IMR-90 (cell line): Measurements from ENCODE around the gene SEL1L3. TPM values are rescaled to one million over a fixed set of nuclear protein-coding genes. Genes with fewer than 3 reads are reported as not detected.

ENCODE experiments used
- ATAC-seq: fragments of 200-7000 bp; cut with Tn5 transposase; 2 replicates; pipeline ENCODE4 v1.9.1; 2020; ENCODE audit warnings: low read depth, mild to moderate bottlenecking, moderate library complexity
- BruUV-seq: library from RNA; stranded (reverse); fragments of 400-500 nt; replicated peaks from 2 replicates; lab custom pipeline; 2021; lab: Mats Ljungman, UMichigan
- CTCF ChIA-PET: fragments of 300-600 bp; formaldehyde crosslinking; extraction: SDS; loops from one replicate; lab custom pipeline; 2021; ENCODE audit warnings: antibody characterized with exemption; lab: Yijun Ruan, JAX
- POLR2A ChIA-PET: fragments of 300-600 bp; sonication (Branson Sonifier 250); formaldehyde crosslinking; loops from one replicate; lab custom pipeline; 2022; ENCODE audit warnings: antibody characterized with exemption; ENCODE audit not compliant: unreplicated experiment; lab: Charles Lee
- DNase-seq: peaks from one replicate; pipeline ENCODE4 v3.0.0; 2013
- H2AFZ ChIP-seq: replicated peaks from 2 replicates; pipeline ENCODE3; 2013; ENCODE audit warnings: low read length, mild to moderate bottlenecking; ENCODE audit not compliant: poor library complexity
- H2AK5ac ChIP-seq: 2 replicates; pipeline ENCODE4 v1.6.1; 2013; ENCODE audit warnings: low read depth, low read length, inconsistent platforms
- H2AK9ac ChIP-seq: replicated peaks from 2 replicates; pipeline ENCODE3; 2013; ENCODE audit warnings: mild to moderate bottlenecking, low read depth, low read length, moderate library complexity; ENCODE audit not compliant: poor library complexity
- H2BK120ac ChIP-seq: 2 replicates; pipeline ENCODE4 v1.6.1; 2013; ENCODE audit warnings: low read depth, low read length, inconsistent platforms
- H2BK15ac ChIP-seq: 3 replicates; pipeline ENCODE4 v1.6.1; 2013; ENCODE audit warnings: low read depth, low read length, inconsistent platforms
- H2BK20ac ChIP-seq: 2 replicates; pipeline ENCODE4 v1.6.1; 2013; ENCODE audit warnings: low read depth, mild to moderate bottlenecking, inconsistent platforms, low read length, moderate library complexity
- H2BK5ac ChIP-seq: 2 replicates; pipeline ENCODE4 v1.6.1; 2013; ENCODE audit warnings: mild to moderate bottlenecking, low read depth, low read length, inconsistent platforms; ENCODE audit not compliant: poor library complexity, severe bottlenecking
- H3K14ac ChIP-seq: replicated peaks from 2 replicates; pipeline ENCODE4 v1.6.1; 2013; ENCODE audit warnings: low read depth, low read length, inconsistent platforms
- H3K18ac ChIP-seq: 2 replicates; pipeline ENCODE4 v1.6.1; 2013; ENCODE audit warnings: low read depth, low read length, control low read depth
- H3K23ac ChIP-seq: 2 replicates; pipeline ENCODE4 v1.6.1; 2013; ENCODE audit warnings: low read depth, low read length, inconsistent platforms
- H3K27ac ChIP-seq: 2 replicates; pipeline ENCODE4 v1.5.1; 2013; ENCODE audit warnings: mild to moderate bottlenecking, control low read depth, low read length; ENCODE audit not compliant: insufficient read depth
- H3K27me3 ChIP-seq: 2 replicates; pipeline ENCODE4 v1.6.1; 2013; ENCODE audit warnings: low read length; ENCODE audit not compliant: control insufficient read depth, insufficient read depth
- H3K36me3 ChIP-seq: 2 replicates; pipeline ENCODE4 v1.6.1; 2013; ENCODE audit warnings: low read length, mixed read lengths; ENCODE audit not compliant: control insufficient read depth, insufficient read depth
- H3K4ac ChIP-seq: 2 replicates; pipeline ENCODE4 v1.6.1; 2013; ENCODE audit warnings: low read depth, low read length, inconsistent platforms
- H3K4me1 ChIP-seq: 2 replicates; pipeline ENCODE4 v1.6.1; 2013; ENCODE audit warnings: low read length, mixed read lengths; ENCODE audit not compliant: control insufficient read depth, insufficient read depth
- H3K4me2 ChIP-seq: 2 replicates; pipeline ENCODE4 v1.6.1; 2013; ENCODE audit warnings: low read depth, mild to moderate bottlenecking, control low read depth, low read length, moderate library complexity
- H3K4me3 ChIP-seq: 2 replicates; pipeline ENCODE4 v1.5.1; 2013; ENCODE audit warnings: low read depth, mild to moderate bottlenecking, control low read depth, low read length, moderate library complexity; ENCODE audit not compliant: insufficient read depth
- H3K56ac ChIP-seq: 2 replicates; pipeline ENCODE4 v1.6.1; 2013; ENCODE audit warnings: low read length, inconsistent platforms; ENCODE audit not compliant: insufficient read depth; ENCODE audit errors: extremely low read depth
- H3K79me1 ChIP-seq, 2 experiments: 2 replicates each; pipeline ENCODE4 v1.6.1; 2013; ENCODE audit warnings: low read length in 2 of 2, inconsistent platforms in 1 of 2, low read depth in 1 of 2
- H3K9ac ChIP-seq: 2 replicates; pipeline ENCODE4 v1.6.1; 2013; ENCODE audit warnings: low read depth, low read length, control low read depth
- H3K9me1 ChIP-seq: 2 replicates; pipeline ENCODE4 v1.6.1; 2013; ENCODE audit warnings: low read length, inconsistent platforms; ENCODE audit not compliant: insufficient read depth
- H3K9me3 ChIP-seq: 2 replicates; pipeline ENCODE4 v1.6.1; 2013; ENCODE audit warnings: low read length; ENCODE audit not compliant: control insufficient read depth, insufficient read depth
- H4K20me1 ChIP-seq: 2 replicates; pipeline ENCODE4 v1.6.1; 2013; ENCODE audit warnings: low read length, inconsistent platforms; ENCODE audit not compliant: insufficient read depth
- H4K5ac ChIP-seq: 2 replicates; pipeline ENCODE4 v1.6.1; 2013; ENCODE audit warnings: mild to moderate bottlenecking, low read depth, low read length, control low read depth
- H4K8ac ChIP-seq, 2 experiments: 2 replicates each; pipeline ENCODE4 v1.6.1; 2013; ENCODE audit warnings: low read depth in 2 of 2, low read length in 2 of 2, control low read depth in 1 of 2, inconsistent platforms in 1 of 2
- H4K91ac ChIP-seq: 2 replicates; pipeline ENCODE4 v1.6.1; 2013; ENCODE audit warnings: low read depth, low read length, inconsistent platforms; ENCODE audit not compliant: insufficient read depth
- BHLHE40 ChIP-seq: fragments of 150-350 bp; IDR thresholded peaks from 2 replicates; pipeline ENCODE4 v1.6.1; 2016; ENCODE audit warnings: mild to moderate bottlenecking, low read depth, low read length
- CHD1 ChIP-seq: IDR thresholded peaks from 2 replicates; pipeline ENCODE4 v1.6.1; 2012; ENCODE audit warnings: low read depth, low read length, improper control_type of control experiment
- CTCF ChIP-seq: conservative IDR thresholded peaks from 2 replicates; pipeline ENCODE4 v1.5.1; 2012; ENCODE audit warnings: mild to moderate bottlenecking, low read depth, low read length, improper control_type of control experiment
- ELK1 ChIP-seq: fragments of 150-350 bp; IDR thresholded peaks from 2 replicates; pipeline ENCODE4 v1.6.1; 2016; ENCODE audit warnings: low read depth, mild to moderate bottlenecking, low read length, moderate library complexity, borderline replicate concordance
- FOS ChIP-seq: fragments of 150-350 bp; IDR thresholded peaks from 2 replicates; pipeline ENCODE4 v1.6.1; 2016; ENCODE audit warnings: low read depth, low read length
- MAFK ChIP-seq: IDR thresholded peaks from 2 replicates; pipeline ENCODE4 v1.6.1; 2012; ENCODE audit warnings: low read depth, low read length, improper control_type of control experiment
- MXI1 ChIP-seq: IDR thresholded peaks from 2 replicates; pipeline ENCODE4 v1.6.1; 2012; ENCODE audit warnings: low read depth, mild to moderate bottlenecking, low read length, moderate library complexity, borderline replicate concordance
- NFE2L2 ChIP-seq: fragments of 150-350 bp; IDR thresholded peaks from 2 replicates; pipeline ENCODE4 v1.6.1; 2016; ENCODE audit warnings: low read depth, mild to moderate bottlenecking, low read length
- POLR2A ChIP-seq: IDR thresholded peaks from 2 replicates; pipeline ENCODE4 v1.6.1; 2012; ENCODE audit warnings: mild to moderate bottlenecking, low read depth, low read length
- RAD21 ChIP-seq: IDR thresholded peaks from 2 replicates; pipeline ENCODE4 v1.6.1; 2012; ENCODE audit warnings: low read length, improper control_type of control experiment
- RCOR1 ChIP-seq: IDR thresholded peaks from 2 replicates; pipeline ENCODE4 v1.6.1; 2012; ENCODE audit warnings: mild to moderate bottlenecking, low read length, improper control_type of control experiment; ENCODE audit not compliant: insufficient replicate concordance
- RFX5 ChIP-seq: IDR thresholded peaks from 2 replicates; pipeline ENCODE4 v1.8.0; 2012; ENCODE audit warnings: low read depth, mild to moderate bottlenecking, low read length, moderate library complexity
- SMC3 ChIP-seq: fragments of 150-350 bp; IDR thresholded peaks from 2 replicates; pipeline ENCODE4 v1.6.1; 2016; ENCODE audit warnings: low read depth, mild to moderate bottlenecking, antibody characterized with exemption, low read length, moderate library complexity
- USF2 ChIP-seq: fragments of 150-350 bp; IDR thresholded peaks from 2 replicates; pipeline ENCODE4 v1.6.1; 2017; ENCODE audit warnings: mild to moderate bottlenecking, antibody characterized with exemption, low read length, low read depth
- WGBS, 2 experiments: methylation state at CpG; one replicate each; pipeline versions ENCODE4 v1.1.5 to v1.1.7; 2013; ENCODE audit warnings: missing lambda C conversion rate in 2 of 2; ENCODE audit not compliant: insufficient read length in 1 of 2; ENCODE audit errors: extremely low coverage in 2 of 2; 5-methylcytosine and 5-hydroxymethylcytosine counted together
- dilution Hi-C: fragments of 300-500 bp; cut with HindIII; formaldehyde crosslinking; loops from one replicate; pipeline ENCODE4 v1.14.3; 2018; ENCODE audit warnings: low sequenced_read_pairs; ENCODE audit not compliant: unreplicated experiment
- in situ Hi-C: fragments of 300-500 bp; cut with MboI; formaldehyde crosslinking; loops from 3 replicates; pipeline ENCODE4 v1.14.3; 2019; ENCODE audit warnings: low sequenced_read_pairs, inconsistent platforms, mixed read lengths
- intact Hi-C: fragments of 100-400 bp; cut with micrococcal nuclease; formaldehyde crosslinking; loops from 2 replicates; pipeline ENCODE4 v1.10.0; 2022
- polyA plus RNA-seq, 3 experiments: library from polyadenylated mRNA; depleted of rRNA; stranded (reverse); fragments of >200 nt; gene quantifications; 2 replicates each; pipeline ENCODE4 v1.2.3, GENCODE V29; 2012; ENCODE audit warnings: low replicate concordance in 1 of 3
- total RNA-seq: library from RNA; depleted of rRNA; stranded (reverse); fragments of >200 nt; gene quantifications from 2 replicates; pipeline ENCODE4 v1.2.3, GENCODE V29; 2012

The SEL1L3 gene
- total and polyA plus RNA-seq, 2 of the 4 experiments (the other 2 are of a cell fraction): 16.4 to 43.7 TPM

GRCh38 chr4:25903900-25904747 lies 41.3 kb upstream of the SEL1L3 start:
- Histone ChIP-seq H3K23ac (no peak overlapping the region), H2BK120ac (no peak overlapping the region), H4K8ac (no peak overlapping the region), H2BK15ac (no peak overlapping the region), H2AK9ac (no peak overlapping the region), H3K36me3 (no peaks in the 10 kb centered on the region), H3K79me1 (no peaks in the 10 kb centered on the region), H3K9me3 (no peaks in the 10 kb centered on the region), H3K9ac (no peak overlapping the region), H3K27ac (no peak overlapping the region), H2AK5ac (no peak overlapping the region), H4K5ac (no peak overlapping the region), H4K91ac (no peak overlapping the region), H3K27me3 (no peaks in the 10 kb centered on the region), H2AFZ (no peak overlapping the region), H3K4ac (no peak overlapping the region), H3K4me3 (no peak overlapping the region), H2BK20ac (no peak overlapping the region), H3K4me2 (no peak overlapping the region), H3K9me1 (no peaks in the 10 kb centered on the region), H3K14ac (no peak overlapping the region), H3K4me1 (peaks cover 3% of the 10 kb centered on the region), H3K18ac (no peak overlapping the region), H4K20me1 (no peaks in the 10 kb centered on the region), H3K56ac (no peak overlapping the region), H2BK5ac (no peak overlapping the region)
- DNase-seq: no peak
- intact Hi-C loops: no loop called here
- ChIA-PET CTCF (no interaction called here), POLR2A (interaction anchor here (1.0 kb wide), 1 partner anchor 9 kb away, joined by 3 read pairs; no protein-coding TSS in a partner anchor)
- WGBS, 2 experiments: 96% methylated on average over 4 of the region's 8 CpGs; no CpG with 5 or more reads in 1 of the 2 experiments
- no TSS peak for BruUV-seq
- no peak for ATAC-seq
- in situ Hi-C loops: no loop called here
- TF ChIP-seq MXI1: no peak
- no peak for TF ChIP-seq CTCF
- TF ChIP-seq SMC3: no peak
- TF ChIP-seq MAFK: no peak
- no peak for TF ChIP-seq RCOR1
- no peak for TF ChIP-seq ELK1
- TF ChIP-seq POLR2A: no peak
- TF ChIP-seq FOS: no peak
- TF ChIP-seq BHLHE40: no peak
- TF ChIP-seq RAD21: no peak
- no peak for TF ChIP-seq RFX5
- TF ChIP-seq USF2: no peak
- no peak for TF ChIP-seq NFE2L2
- no peak for TF ChIP-seq CHD1
- dilution Hi-C loops: no loop called here
